HL-60 (cell line): Measurements from ENCODE around the gene RWDD2A.

Experiments
- DNase-seq, 2 experiments: peaks; one replicate each; pipeline ENCODE4 v3.0.0-alpha.2; 2010 to 2020; ENCODE audit warnings: low read depth in 1 of 2, low spot score in 1 of 2
- H3K27ac ChIP-seq: fragments of 250-450 bp; sonication (Bioruptor Pico); replicated peaks from 2 replicates; pipeline ENCODE4 v1.5.1; 2020; ENCODE audit warnings: mild to moderate bottlenecking, moderate library complexity
- H3K27me3 ChIP-seq: fragments of 250-450 bp; sonication (Bioruptor Pico); 2 replicates; pipeline ENCODE4 v1.5.1; 2021; ENCODE audit warnings: mild to moderate bottlenecking, moderate library complexity; ENCODE audit not compliant: insufficient read depth, poor library complexity, severe bottlenecking
- H3K4me3 ChIP-seq: replicated peaks from 2 replicates; pipeline ENCODE4 v1.5.1; 2011; ENCODE audit warnings: mild to moderate bottlenecking, control low read depth, low read length; ENCODE audit not compliant: insufficient read depth
- GABPA ChIP-seq: IDR thresholded peaks from 2 replicates; pipeline ENCODE4 v1.6.1; 2012; ENCODE audit warnings: low read depth
- POLR2AphosphoS5 ChIP-seq: IDR thresholded peaks from 2 replicates; pipeline ENCODE4 v1.6.1; 2012; ENCODE audit warnings: low read depth
- REST ChIP-seq: IDR thresholded peaks from 2 replicates; pipeline ENCODE4 v1.6.1; 2012; ENCODE audit warnings: low read depth; ENCODE audit not compliant: insufficient replicate concordance
- SPI1 ChIP-seq: IDR thresholded peaks from 2 replicates; pipeline ENCODE4 v1.6.1; 2012; ENCODE audit warnings: low read depth, mild to moderate bottlenecking, borderline replicate concordance
- TF ChIP-seq, protein P1 (sequence below): IDR thresholded peaks from one replicate; pipeline ENCODE4 v1.5.1; 2011; ENCODE audit warnings: low read length, control low read depth, inconsistent platforms; ENCODE audit not compliant: insufficient read depth

The RWDD2A gene

GRCh38 chr6:83155794-83156193 is 37.4 kb upstream of the RWDD2A start:
- TF ChIP-seq POLR2AphosphoS5 = no peak
- TF ChIP-seq SPI1 = no peak
- Histone ChIP-seq H3K27me3 (no peaks in the 10 kb centered on the region), H3K27ac (no peak overlapping the region), H3K4me3 (no peak overlapping the region)
- no peak for DNase-seq

DNA sequence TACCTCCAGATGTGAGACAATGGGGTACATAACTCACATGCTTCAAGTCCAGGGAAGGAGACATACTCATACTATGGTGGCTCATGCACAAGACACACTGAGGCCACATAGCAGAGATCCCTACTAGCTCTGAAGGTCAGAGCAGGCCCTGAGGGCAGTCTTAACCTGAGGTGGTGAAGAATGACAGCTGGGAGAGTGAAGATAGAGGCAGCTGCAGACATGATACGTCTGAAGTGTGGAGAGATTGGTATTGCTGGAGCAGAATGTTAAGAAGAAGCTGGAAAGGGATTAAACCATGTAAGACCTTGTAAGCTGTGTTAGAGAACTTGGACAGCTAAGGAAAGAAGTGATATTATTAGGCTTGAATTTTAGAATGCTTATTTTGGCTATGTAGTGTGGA is 33.0 kb upstream of the RWDD2A start:
- Histone ChIP-seq H3K27ac (no peak overlapping the region), H3K4me3 (no peak overlapping the region), H3K27me3 (no peaks in the 10 kb centered on the region)
- DNase-seq = no peak
- TF ChIP-seq, protein P1, sequence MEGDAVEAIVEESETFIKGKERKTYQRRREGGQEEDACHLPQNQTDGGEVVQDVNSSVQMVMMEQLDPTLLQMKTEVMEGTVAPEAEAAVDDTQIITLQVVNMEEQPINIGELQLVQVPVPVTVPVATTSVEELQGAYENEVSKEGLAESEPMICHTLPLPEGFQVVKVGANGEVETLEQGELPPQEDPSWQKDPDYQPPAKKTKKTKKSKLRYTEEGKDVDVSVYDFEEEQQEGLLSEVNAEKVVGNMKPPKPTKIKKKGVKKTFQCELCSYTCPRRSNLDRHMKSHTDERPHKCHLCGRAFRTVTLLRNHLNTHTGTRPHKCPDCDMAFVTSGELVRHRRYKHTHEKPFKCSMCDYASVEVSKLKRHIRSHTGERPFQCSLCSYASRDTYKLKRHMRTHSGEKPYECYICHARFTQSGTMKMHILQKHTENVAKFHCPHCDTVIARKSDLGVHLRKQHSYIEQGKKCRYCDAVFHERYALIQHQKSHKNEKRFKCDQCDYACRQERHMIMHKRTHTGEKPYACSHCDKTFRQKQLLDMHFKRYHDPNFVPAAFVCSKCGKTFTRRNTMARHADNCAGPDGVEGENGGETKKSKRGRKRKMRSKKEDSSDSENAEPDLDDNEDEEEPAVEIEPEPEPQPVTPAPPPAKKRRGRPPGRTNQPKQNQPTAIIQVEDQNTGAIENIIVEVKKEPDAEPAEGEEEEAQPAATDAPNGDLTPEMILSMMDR = no peak
- TF ChIP-seq REST = no peak
- TF ChIP-seq POLR2AphosphoS5 = no peak
- TF ChIP-seq SPI1 = no peak
- no peak for TF ChIP-seq GABPA

- no peak for DNase-seq
- H3K27me3 ChIP-seq = no peaks in the 10 kb centered on the region
- H3K4me3 ChIP-seq = no peak overlapping the region
- no peak overlapping the region for H3K27ac ChIP-seq
- TF ChIP-seq, protein P1 = no peak
- TF ChIP-seq GABPA = no peak
- no peak for TF ChIP-seq REST
- no peak for TF ChIP-seq SPI1
- no peak for TF ChIP-seq POLR2AphosphoS5
Observed at GRCh38 chr6:83167726-83168278, 25.4 kb upstream of the RWDD2A start.

DNA sequence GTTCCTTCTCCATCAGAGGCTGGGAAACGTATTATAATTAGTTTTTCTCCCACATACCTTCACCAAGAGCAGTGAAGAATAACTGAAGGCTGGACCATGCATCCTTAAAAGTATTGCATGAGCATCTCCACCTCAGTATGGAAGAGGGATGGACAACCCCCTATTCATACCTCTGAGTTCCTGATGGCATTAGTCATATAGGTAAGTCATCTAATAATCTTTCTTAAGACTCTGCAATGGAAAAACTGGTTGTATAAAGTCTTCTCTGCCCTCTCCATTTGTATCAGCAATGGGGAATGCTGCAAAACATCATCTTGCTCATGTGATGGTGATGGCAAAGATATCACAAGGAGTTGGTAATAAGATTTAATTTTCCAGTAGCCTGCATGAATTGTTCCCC is 24.6 kb upstream of the RWDD2A start:
- no peaks in the 10 kb centered on the region for H3K27me3 ChIP-seq
- TF ChIP-seq, protein P1 = no peak
- TF ChIP-seq POLR2AphosphoS5 (no peak), SPI1 (no peak), GABPA (no peak), REST (no peak)
- no peak for DNase-seq
- no peak overlapping the region for H3K4me3 ChIP-seq
- no peak overlapping the region for H3K27ac ChIP-seq
